Heart left ventricle (tissue), 13 donors: ENCODE measurements around the gene GUCY2D.

Source experiments
- POLR2A ChIP-seq, 2 donors: fragments of 450-650 bp; IDR thresholded peaks; one replicate each; pipeline ENCODE4 v1.6.1; 2017; ENCODE audit warnings: antibody characterized with exemption in 2 of 2, mild to moderate bottlenecking in 2 of 2, moderate library complexity in 2 of 2
- TF ChIP-seq, protein P1 (sequence below), 12 donors: fragments of 200-600 bp; sonication (generic) in 4 of 12; IDR thresholded peaks; one replicate each; pipeline versions ENCODE4 v1.5.0 to v1.8.0; 2018 to 2022; ENCODE audit warnings: antibody characterized with exemption in 12 of 12, mild to moderate bottlenecking in 5 of 12
- donor health status: ischemic (EF 13 %, LVEDD 7.1; RV severe dilation, severe dysfunction).
- donor health status: DM: no; HTN: yes; CAD: no.
- donor health status: DM: no; HTN: no; CAD: no.
- donor health status: ischemic (EF 25% LVEDD 6.9; RV normal size, moderate dysfunction).
- donor health status: ischemic (EF 25% LVEDD 5.7; RV mildly dilated, moderate dysfunction).
- donor health status: ischemic (EF 35%, LVEDD 5.7; RV mildly dilated, moderate dysfunction).
- donor health status: nonischemic (EF 11% LVEDD 7.7; RV severe dilation, severe dysfunction).
- donor health status: DM: yes; HTN: yes; CAD: no.
- donor health status: PGD.
- donor health status: ischemic (EF 29% LVEDD 5.4; RV normal size, mild dysfunction).
- donor health status: nonischemic (EF 23%, LVEDD 6.1; RV moderate dilation, normal function).

- TF ChIP-seq, protein P1, sequence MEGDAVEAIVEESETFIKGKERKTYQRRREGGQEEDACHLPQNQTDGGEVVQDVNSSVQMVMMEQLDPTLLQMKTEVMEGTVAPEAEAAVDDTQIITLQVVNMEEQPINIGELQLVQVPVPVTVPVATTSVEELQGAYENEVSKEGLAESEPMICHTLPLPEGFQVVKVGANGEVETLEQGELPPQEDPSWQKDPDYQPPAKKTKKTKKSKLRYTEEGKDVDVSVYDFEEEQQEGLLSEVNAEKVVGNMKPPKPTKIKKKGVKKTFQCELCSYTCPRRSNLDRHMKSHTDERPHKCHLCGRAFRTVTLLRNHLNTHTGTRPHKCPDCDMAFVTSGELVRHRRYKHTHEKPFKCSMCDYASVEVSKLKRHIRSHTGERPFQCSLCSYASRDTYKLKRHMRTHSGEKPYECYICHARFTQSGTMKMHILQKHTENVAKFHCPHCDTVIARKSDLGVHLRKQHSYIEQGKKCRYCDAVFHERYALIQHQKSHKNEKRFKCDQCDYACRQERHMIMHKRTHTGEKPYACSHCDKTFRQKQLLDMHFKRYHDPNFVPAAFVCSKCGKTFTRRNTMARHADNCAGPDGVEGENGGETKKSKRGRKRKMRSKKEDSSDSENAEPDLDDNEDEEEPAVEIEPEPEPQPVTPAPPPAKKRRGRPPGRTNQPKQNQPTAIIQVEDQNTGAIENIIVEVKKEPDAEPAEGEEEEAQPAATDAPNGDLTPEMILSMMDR (IDR thresholded peaks at IDR 0.05) = no peak
- no peak for TF ChIP-seq POLR2A (IDR thresholded peaks at IDR 0.05)
These were observed 65.4 kb downstream of the GUCY2D start for GRCh38 chr17:8067806-8068205.
